ENCODE measurements around the gene TNS2.
A peak's percentile ranks its signal among the peaks of the same experiment; 100 is the strongest.

Gene TNS2

DNA sequence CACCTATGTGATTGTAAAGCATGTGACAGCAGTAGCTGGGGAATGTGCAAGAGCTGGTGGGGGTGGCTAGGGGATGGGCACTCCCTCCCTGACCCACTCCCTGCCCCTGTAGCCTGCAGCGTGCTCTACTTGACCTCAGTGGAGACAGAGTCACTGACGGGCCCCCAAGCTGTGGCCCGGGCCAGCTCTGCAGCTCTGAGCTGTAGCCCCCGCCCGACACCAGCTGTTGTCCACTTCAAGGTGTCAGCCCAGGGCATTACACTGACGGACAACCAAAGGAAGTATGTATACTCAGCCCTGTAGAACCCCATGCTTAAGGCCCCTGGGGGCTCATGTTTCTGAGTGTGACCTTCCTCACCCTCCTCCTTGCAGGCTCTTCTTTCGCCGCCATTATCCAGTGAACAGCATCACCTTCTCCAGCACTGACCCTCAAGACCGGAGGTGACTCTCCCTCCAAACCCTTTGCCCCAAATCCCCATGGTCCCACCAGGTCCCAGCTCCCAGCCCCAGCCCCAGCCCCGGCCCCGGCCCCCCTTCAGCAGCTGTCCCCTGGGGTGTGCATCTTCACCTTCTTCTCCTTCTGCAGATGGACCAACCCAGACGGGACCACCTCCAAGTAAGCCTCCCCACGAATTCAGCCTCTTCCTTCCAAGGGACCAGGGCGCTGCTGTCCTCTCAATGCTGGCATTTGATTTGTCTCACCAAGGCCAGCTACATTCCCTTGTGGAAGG lies 13.3 kb downstream of the TNS2 start:
- TF ChIP-seq, protein P1, sequence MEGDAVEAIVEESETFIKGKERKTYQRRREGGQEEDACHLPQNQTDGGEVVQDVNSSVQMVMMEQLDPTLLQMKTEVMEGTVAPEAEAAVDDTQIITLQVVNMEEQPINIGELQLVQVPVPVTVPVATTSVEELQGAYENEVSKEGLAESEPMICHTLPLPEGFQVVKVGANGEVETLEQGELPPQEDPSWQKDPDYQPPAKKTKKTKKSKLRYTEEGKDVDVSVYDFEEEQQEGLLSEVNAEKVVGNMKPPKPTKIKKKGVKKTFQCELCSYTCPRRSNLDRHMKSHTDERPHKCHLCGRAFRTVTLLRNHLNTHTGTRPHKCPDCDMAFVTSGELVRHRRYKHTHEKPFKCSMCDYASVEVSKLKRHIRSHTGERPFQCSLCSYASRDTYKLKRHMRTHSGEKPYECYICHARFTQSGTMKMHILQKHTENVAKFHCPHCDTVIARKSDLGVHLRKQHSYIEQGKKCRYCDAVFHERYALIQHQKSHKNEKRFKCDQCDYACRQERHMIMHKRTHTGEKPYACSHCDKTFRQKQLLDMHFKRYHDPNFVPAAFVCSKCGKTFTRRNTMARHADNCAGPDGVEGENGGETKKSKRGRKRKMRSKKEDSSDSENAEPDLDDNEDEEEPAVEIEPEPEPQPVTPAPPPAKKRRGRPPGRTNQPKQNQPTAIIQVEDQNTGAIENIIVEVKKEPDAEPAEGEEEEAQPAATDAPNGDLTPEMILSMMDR (IDR thresholded peaks at IDR 0.05; ENCODE audit: poor library complexity, severe bottlenecking), result no peak
- DNase-seq (ENCODE audit: low spot score), result no peak
- H3K9me3 ChIP-seq (ENCODE audit: severe bottlenecking), result no peaks in the 10 kb centered on the region
- H3K4me3 ChIP-seq (ENCODE audit: severe bottlenecking), result no peak overlapping the region
- H3K27ac ChIP-seq (ENCODE audit: poor library complexity, severe bottlenecking), result no peak overlapping the region
- peaks cover 35% of the 10 kb centered on the region for H3K36me3 ChIP-seq (ENCODE audit: low read depth)
- ATAC-seq (ENCODE audit: low read depth), result no peak
- H3K27me3 ChIP-seq (ENCODE audit: insufficient read depth, poor library complexity, severe bottlenecking), result no peaks in the 10 kb centered on the region
- H3K4me1 ChIP-seq (ENCODE audit: insufficient read depth, poor library complexity, severe bottlenecking), result peaks cover 15% of the 10 kb centered on the region

DNA sequence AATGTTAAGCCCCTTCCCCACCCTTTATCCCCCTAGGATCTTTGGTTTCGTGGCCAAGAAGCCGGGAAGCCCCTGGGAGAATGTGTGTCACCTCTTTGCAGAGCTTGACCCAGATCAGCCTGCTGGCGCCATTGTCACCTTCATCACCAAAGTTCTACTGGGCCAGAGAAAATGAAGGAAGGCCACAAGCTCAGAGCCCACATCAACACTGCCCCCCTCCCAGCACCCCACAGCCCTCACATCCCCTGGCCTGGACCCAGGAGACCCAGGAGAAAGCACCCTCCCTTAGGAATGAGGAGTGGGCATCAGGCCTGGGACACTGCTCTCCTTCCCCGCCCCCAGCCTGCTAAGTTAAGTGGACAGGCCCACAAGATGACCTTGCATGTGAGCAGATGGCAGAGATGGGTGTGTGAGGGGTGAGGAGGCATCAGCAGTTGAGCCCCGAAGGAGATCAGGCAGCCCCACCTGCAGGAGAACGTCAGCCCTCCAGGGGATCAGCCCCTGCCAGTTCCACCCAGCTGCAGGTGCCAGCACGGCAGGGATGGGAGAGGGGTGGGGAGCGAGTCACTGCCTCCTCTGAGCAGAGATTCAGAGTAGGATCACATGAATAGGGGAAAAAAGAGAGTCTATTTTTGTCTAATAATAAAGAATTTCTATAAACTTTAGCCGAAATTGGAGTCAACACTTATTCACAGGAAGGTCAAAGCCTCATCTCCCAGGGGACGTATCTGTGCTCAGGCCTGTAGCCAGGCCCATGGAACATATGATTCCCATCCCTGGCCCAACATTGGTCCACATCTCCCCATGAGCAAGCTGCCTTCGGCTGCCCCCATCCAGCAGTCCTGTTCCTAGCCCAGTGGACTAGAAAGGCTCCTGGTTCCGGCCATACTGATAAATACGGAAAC lies 14.1 kb downstream of the TNS2 start:
- H3K4me3 ChIP-seq (ENCODE audit: severe bottlenecking), result no peak overlapping the region
- no peak for DNase-seq (ENCODE audit: low spot score)
- no peak overlapping the region for H3K27ac ChIP-seq (ENCODE audit: poor library complexity, severe bottlenecking)
- H3K36me3 ChIP-seq (ENCODE audit: low read depth), result peaks cover 35% of the 10 kb centered on the region
- no peaks in the 10 kb centered on the region for H3K9me3 ChIP-seq (ENCODE audit: severe bottlenecking)
- ATAC-seq (ENCODE audit: low read depth), result no peak
- TF ChIP-seq, protein P1 (IDR thresholded peaks at IDR 0.05; ENCODE audit: poor library complexity, severe bottlenecking), result no peak
- no peaks in the 10 kb centered on the region for H3K27me3 ChIP-seq (ENCODE audit: insufficient read depth, poor library complexity, severe bottlenecking)
- H3K4me1 ChIP-seq (ENCODE audit: insufficient read depth, poor library complexity, severe bottlenecking), result peaks cover 19% of the 10 kb centered on the region

DNA sequence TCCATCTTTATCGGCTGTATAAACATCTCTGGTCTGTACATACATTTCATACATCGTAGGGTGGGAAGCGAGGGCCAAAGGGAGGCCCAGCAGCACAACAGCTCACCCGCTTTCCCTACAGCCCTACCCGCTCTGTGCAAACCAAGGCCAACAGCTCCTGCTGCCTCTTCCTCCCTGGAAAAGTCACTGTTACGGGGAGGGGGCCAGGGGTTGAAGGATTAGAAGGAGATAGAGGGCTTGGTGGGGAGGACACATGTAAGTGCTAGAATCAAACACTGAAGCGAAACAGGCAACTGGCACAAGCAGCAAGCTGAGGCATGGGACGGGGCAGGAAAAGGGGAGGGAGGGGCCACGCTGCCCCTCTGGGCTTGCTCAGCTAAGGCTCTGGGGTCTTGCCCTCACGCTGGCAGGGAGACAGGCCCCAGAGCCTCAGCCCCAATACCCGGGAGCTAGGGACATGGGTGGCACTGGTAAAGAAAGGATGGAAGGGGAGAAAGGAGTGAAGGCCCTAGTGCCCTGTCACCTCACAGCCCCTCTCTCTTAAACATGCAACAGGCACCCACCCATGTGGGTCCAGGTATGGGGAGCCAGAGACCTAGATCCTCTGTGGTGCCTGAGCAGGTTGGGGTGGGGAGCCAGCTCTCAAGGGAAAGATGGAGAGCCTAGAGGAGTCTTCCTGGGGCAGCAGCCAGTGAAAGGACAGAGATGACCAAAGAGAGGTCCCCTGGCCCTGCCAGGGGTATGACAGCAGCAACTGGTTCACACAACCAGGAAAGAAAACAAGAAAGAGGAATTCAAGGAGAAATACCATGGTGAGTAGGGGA lies 15.0 kb downstream of the TNS2 start:
- Histone ChIP-seq H3K9me3 (ENCODE audit: severe bottlenecking) (no peaks in the 10 kb centered on the region), H3K27me3 (ENCODE audit: insufficient read depth, poor library complexity, severe bottlenecking) (no peaks in the 10 kb centered on the region), H3K4me1 (ENCODE audit: insufficient read depth, poor library complexity, severe bottlenecking) (peaks cover 28% of the 10 kb centered on the region), H3K4me3 (ENCODE audit: severe bottlenecking) (no peak overlapping the region), H3K36me3 (ENCODE audit: low read depth) (peaks cover 34% of the 10 kb centered on the region), H3K27ac (ENCODE audit: poor library complexity, severe bottlenecking) (no peak overlapping the region)
- DNase-seq (ENCODE audit: low spot score) (peak; percentile 29), ATAC-seq (ENCODE audit: low read depth) (no peak)
- TF ChIP-seq, protein P1 (IDR thresholded peaks at IDR 0.05; ENCODE audit: poor library complexity, severe bottlenecking), result no peak

DNA sequence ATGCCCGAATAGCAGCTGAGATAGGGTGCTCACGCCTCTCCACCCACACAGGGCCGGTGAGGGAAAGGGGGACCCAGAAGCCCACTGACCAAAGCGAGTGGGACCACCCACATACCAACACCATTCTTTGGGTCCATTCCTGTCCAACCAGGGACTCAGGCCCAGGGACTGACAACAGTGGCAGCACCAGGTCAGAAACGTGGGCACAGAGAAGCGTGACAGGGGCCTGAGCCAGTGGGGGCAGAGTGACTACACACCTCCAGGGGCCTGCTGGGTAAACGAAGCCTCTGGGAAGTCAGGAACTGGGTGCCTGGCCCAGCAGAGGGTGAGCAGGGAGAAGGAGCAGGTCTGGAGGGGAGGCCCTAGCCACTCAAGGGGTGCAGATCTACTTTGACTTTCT lies 15.6 kb downstream of the TNS2 start:
- TF ChIP-seq, protein P1 (IDR thresholded peaks at IDR 0.05; ENCODE audit: poor library complexity, severe bottlenecking), result no peak
- peaks cover 38% of the 10 kb centered on the region for H3K36me3 ChIP-seq (ENCODE audit: low read depth)

More for the DNA sequence above, 15.6 kb downstream of the TNS2 start:
- Histone ChIP-seq H3K4me1 (ENCODE audit: insufficient read depth, poor library complexity, severe bottlenecking) (peaks cover 32% of the 10 kb centered on the region), H3K27ac (ENCODE audit: poor library complexity, severe bottlenecking) (no peak overlapping the region), H3K4me3 (ENCODE audit: severe bottlenecking) (no peak overlapping the region), H3K9me3 (ENCODE audit: severe bottlenecking) (no peaks in the 10 kb centered on the region), H3K27me3 (ENCODE audit: insufficient read depth, poor library complexity, severe bottlenecking) (no peaks in the 10 kb centered on the region)
- DNase-seq (ENCODE audit: low spot score) (no peak), ATAC-seq (ENCODE audit: low read depth) (no peak)
